NB4 (cell line): ENCODE data around the gene KRTAP5-7.

ENCODE experiments used
- DNase-seq: peaks from one replicate; pipeline ENCODE4 v3.0.0; 2010; ENCODE audit warnings: low read depth
- H3K4me3 ChIP-seq: one replicate; pipeline ENCODE4 v1.5.1; 2011; ENCODE audit warnings: mild to moderate bottlenecking, low read depth, low read length, moderate library complexity
- MYC ChIP-seq: IDR thresholded peaks from 2 replicates; pipeline ENCODE4 v1.6.1; 2011; ENCODE audit warnings: low read depth, low read length
- POLR2A ChIP-seq: IDR thresholded peaks from 2 replicates; pipeline ENCODE4 v1.6.1; 2011; ENCODE audit warnings: mild to moderate bottlenecking; ENCODE audit not compliant: insufficient read length; ENCODE audit errors: extremely low read depth
- TF ChIP-seq, protein P1 (sequence below): IDR thresholded peaks from one replicate; pipeline ENCODE4 v1.5.1; 2012; ENCODE audit warnings: low read depth, low read length
- TF ChIP-seq, protein P2 (sequence below): IDR thresholded peaks from 2 replicates; pipeline ENCODE4 v1.6.1; 2011; ENCODE audit warnings: low read depth, low read length

KRTAP5-7 gene

DNA sequence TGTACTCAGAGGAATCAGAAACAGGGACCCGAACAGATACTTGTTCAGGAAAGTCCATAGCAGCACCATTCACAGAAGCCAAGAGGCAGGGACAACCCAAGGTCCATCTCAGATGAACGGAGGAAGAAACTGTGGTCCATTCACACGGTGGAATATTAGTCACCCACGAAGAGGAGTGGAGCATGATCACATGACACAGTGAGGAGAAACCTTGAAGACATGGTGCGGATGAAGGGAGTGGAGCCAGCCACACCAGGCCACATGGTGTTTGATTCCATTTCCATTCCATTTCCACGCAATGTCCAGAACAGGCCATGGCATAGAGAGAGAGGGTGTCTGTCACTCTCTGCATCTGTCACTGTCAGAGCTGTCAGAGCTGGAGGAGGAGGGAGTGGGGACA lies 43.4 kb upstream of the KRTAP5-7 start:
- H3K4me3 ChIP-seq: no peak overlapping the region
- no peak for TF ChIP-seq POLR2A
- TF ChIP-seq, protein P1, sequence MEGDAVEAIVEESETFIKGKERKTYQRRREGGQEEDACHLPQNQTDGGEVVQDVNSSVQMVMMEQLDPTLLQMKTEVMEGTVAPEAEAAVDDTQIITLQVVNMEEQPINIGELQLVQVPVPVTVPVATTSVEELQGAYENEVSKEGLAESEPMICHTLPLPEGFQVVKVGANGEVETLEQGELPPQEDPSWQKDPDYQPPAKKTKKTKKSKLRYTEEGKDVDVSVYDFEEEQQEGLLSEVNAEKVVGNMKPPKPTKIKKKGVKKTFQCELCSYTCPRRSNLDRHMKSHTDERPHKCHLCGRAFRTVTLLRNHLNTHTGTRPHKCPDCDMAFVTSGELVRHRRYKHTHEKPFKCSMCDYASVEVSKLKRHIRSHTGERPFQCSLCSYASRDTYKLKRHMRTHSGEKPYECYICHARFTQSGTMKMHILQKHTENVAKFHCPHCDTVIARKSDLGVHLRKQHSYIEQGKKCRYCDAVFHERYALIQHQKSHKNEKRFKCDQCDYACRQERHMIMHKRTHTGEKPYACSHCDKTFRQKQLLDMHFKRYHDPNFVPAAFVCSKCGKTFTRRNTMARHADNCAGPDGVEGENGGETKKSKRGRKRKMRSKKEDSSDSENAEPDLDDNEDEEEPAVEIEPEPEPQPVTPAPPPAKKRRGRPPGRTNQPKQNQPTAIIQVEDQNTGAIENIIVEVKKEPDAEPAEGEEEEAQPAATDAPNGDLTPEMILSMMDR: no peak
- TF ChIP-seq, protein P2, sequence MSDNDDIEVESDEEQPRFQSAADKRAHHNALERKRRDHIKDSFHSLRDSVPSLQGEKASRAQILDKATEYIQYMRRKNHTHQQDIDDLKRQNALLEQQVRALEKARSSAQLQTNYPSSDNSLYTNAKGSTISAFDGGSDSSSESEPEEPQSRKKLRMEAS: no peak
- no peak for TF ChIP-seq MYC
- DNase-seq: no peak

DNA sequence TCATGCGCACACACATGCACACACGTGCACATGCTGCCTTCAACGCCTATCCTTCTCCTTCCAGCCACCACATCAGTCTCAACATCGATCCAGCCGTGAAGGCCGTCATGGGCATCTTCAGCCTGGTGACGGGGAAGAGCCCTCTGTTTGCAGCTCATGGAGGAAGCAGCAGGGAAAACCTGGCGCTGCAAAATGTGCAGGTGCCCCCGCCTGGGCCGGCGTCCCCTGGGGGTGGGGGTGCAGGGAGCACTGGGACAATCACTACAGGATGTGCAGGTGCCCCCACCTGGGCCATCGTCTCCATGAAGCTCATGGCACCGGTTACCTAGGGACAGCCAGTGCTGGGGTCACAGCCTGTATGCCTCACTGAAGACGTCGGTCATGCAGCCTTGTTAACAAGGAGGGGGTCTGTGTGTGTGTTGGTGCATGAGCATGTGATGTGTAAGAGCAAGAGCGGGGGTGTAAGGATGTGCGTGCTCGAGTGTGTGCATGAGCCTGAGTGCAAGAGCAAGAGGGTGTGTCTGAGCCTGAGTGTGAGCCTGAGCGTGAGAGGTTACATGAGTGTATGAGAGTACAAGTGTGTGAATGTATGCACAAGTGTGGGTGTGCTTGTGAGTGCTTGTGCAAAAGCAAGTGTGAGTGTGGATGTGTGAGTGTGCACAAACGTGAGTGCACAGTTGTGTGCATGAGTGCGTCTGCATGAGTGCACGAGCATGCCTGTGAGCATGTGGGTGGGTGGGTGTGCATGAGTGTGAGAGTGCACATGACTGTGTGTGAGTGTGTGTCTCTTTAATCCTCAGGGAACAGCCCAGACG lies 42.6 kb upstream of the KRTAP5-7 start:
- no peak overlapping the region for H3K4me3 ChIP-seq
- TF ChIP-seq POLR2A: peak; percentile 29
- TF ChIP-seq MYC: no peak
- no peak for DNase-seq

DNA sequence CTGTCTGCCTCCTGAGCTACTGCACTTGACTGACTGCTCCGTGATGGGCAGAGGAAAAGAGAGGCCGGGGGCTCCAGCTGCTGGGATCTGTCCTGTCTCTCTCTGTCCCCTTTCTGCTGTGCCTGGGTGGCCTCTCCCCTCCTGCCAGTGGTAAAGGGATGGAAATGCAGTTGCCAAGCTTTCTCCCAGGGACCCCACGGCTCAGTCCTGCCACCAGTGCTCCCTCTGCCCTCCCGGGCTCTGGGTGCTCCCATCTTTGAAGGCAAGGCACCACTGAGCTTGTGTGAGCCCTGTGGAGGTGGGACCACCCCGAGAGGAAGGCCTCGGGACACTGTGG lies 42.0 kb upstream of the KRTAP5-7 start:
- DNase-seq: no peak
- H3K4me3 ChIP-seq: no peak overlapping the region
- TF ChIP-seq, protein P2: no peak
- no peak for TF ChIP-seq MYC
- no peak for TF ChIP-seq POLR2A

DNA sequence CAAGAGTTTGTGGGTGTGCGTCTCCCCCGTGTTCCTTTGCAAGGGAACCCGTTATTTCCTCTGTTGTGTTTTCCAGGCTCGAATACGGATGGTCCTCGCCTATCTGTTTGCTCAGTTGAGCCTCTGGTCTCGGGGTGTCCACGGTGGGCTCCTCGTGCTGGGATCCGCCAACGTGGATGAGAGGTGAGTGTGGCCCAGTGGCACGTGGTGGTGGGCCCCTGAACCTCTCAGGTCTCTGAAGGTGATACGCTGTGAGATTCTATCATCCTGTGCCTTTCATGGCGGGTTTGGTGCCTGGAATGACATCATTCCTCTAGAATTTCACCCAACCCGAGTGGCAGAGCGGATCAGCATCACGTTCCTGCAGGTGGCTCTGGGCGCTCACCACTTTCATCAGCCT lies 41.6 kb upstream of the KRTAP5-7 start:
- H3K4me3 ChIP-seq: no peak overlapping the region
- TF ChIP-seq, protein P2: no peak
- no peak for TF ChIP-seq POLR2A
- no peak for TF ChIP-seq MYC
- TF ChIP-seq, protein P1: no peak
- DNase-seq: no peak

DNA sequence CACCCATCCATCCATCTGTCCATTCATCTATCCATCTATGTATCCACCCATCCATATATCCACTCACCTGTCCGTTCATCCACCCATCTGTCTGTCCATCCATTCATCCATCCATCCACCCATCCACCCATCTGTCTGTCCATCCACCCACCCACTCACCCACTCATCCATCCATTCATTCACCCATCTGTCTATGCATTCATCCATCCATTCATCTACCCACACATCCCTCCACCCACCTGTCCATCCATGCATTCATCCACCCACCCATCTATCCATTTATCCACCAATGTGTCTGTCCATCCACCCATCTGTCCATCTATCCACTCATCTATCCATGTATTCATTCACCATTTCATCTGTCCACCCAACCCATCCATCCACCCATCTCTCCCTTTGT lies 40.7 kb upstream of the KRTAP5-7 start:
- DNase-seq: no peak
- no peak overlapping the region for H3K4me3 ChIP-seq
- TF ChIP-seq, protein P1: no peak
- no peak for TF ChIP-seq MYC
- no peak for TF ChIP-seq POLR2A
- TF ChIP-seq, protein P2: no peak

DNA sequence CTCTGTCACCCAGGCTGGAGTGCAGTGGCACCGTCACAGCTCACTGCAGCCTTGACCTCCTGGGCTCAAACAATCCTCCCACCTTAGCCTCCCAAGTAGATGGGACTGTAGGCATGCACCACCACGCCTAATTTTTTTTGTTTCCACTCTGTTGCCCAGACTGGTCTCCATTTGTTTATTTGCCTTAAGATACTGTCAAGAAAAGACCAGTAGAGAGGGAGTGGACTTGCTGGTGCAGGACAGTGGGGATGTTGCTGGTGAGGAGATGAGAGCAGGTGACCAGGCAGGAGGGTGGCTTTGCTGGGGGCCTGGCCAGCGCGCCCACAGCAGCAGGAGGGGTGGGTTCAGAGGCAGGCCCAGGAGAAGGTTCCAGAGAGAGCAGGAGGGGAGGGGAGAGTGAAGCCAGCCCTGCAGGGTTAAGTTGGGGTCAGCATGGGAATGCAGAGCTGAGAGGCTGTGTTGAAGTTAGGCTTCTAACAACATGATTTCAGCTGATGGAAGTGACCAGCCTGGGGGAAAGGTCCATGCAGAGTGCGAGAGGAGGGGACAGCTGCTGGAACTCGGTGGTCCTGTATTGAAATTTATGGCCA lies 38.3 kb upstream of the KRTAP5-7 start:
- TF ChIP-seq MYC (no peak), POLR2A (no peak)
- TF ChIP-seq, protein P2: no peak
- TF ChIP-seq, protein P1: no peak
- DNase-seq: no peak
- H3K4me3 ChIP-seq: no peak overlapping the region
